PC-3 (cell line): ENCODE data around the gene ESYT1. TPM values are rescaled to one million over a fixed set of nuclear protein-coding genes. Genes with fewer than 3 reads are reported as not detected.

Source experiments
- ATAC-seq: fragments of 200-7000 bp; cut with Tn5 transposase; 2 replicates; pipeline ENCODE4 v1.9.1; 2020; ENCODE audit warnings: mild to moderate bottlenecking, moderate library complexity
- BruUV-seq: library from RNA; stranded (reverse); fragments of 400-500 nt; replicated peaks from 2 replicates; lab custom pipeline; 2021; lab: Mats Ljungman, UMichigan
- CTCF ChIA-PET: fragments of 300-600 bp; sonication (Branson Sonifier 250); formaldehyde crosslinking; loops from one replicate; lab custom pipeline; 2022; ENCODE audit warnings: antibody characterized with exemption; lab: Charles Lee
- POLR2A ChIA-PET: fragments of 300-600 bp; sonication (Branson Sonifier 250); formaldehyde crosslinking; loops from one replicate; lab custom pipeline; 2022; ENCODE audit warnings: antibody characterized with exemption; ENCODE audit not compliant: unreplicated experiment; lab: Charles Lee
- DNase-seq: peaks from one replicate; pipeline ENCODE4 v3.0.0-alpha.2; 2015
- H2AFZ ChIP-seq: fragments of 300-600 bp; sonication (generic); 2 replicates; pipeline ENCODE4 v1.6.0; 2016; ENCODE audit warnings: antibody characterized with exemption, low read length
- H3F3A ChIP-seq: fragments of 300-600 bp; sonication (generic); one replicate; pipeline ENCODE4 v1.6.0; 2017; ENCODE audit warnings: antibody characterized with exemption, low read length, control low read depth, mild to moderate bottlenecking; ENCODE audit not compliant: unreplicated experiment
- H3K27ac ChIP-seq: fragments of 300-600 bp; sonication (generic); 2 replicates; pipeline ENCODE4 v1.5.1; 2016; ENCODE audit warnings: mild to moderate bottlenecking, low read length
- H3K27me3 ChIP-seq: fragments of 300-600 bp; sonication (generic); 2 replicates; pipeline ENCODE4 v1.6.1; 2016; ENCODE audit warnings: low read length, mixed read lengths
- H3K36me3 ChIP-seq: fragments of 300-600 bp; sonication (generic); 2 replicates; pipeline ENCODE4 v1.6.1; 2016; ENCODE audit warnings: low read depth, mixed run types, low read length, mixed read lengths
- H3K4me1 ChIP-seq: fragments of 300-600 bp; sonication (generic); 2 replicates; pipeline ENCODE4 v1.5.1; 2016; ENCODE audit warnings: low read length; ENCODE audit not compliant: insufficient read depth
- H3K4me2 ChIP-seq: fragments of 300-600 bp; sonication (generic); 2 replicates; pipeline ENCODE4 v1.6.0; 2016; ENCODE audit warnings: low read length
- H3K4me3 ChIP-seq: fragments of 300-600 bp; sonication (generic); 2 replicates; pipeline ENCODE4 v1.5.1; 2016; ENCODE audit warnings: mild to moderate bottlenecking, low read length, mixed read lengths
- H3K79me2 ChIP-seq: fragments of 300-600 bp; sonication (generic); 2 replicates; pipeline ENCODE4 v1.6.1; 2017; ENCODE audit warnings: low read length, mixed read lengths
- H3K9ac ChIP-seq: fragments of 300-600 bp; sonication (generic); 2 replicates; pipeline ENCODE4 v1.6.0; 2016; ENCODE audit warnings: mild to moderate bottlenecking, low read length
- H3K9me2 ChIP-seq: fragments of 300-600 bp; sonication (generic); replicated peaks from 2 replicates; pipeline ENCODE4 v1.6.1; 2016; ENCODE audit warnings: mixed run types, low read length, mixed read lengths
- H3K9me3 ChIP-seq: fragments of 300-600 bp; sonication (generic); 2 replicates; pipeline ENCODE4 v1.6.1; 2016; ENCODE audit warnings: low read length, mixed read lengths
- H4K20me1 ChIP-seq: fragments of 300-600 bp; sonication (generic); 2 replicates; pipeline ENCODE4 v1.6.1; 2016; ENCODE audit warnings: low read length, mixed read lengths
- EZH2 ChIP-seq: fragments of 300-600 bp; sonication (generic); IDR thresholded peaks from one replicate; pipeline ENCODE4 v1.6.1; 2017; ENCODE audit warnings: antibody characterized with exemption, mild to moderate bottlenecking, low read length; ENCODE audit not compliant: unreplicated experiment
- EZH2phosphoT487 ChIP-seq: fragments of 300-600 bp; sonication (generic); IDR thresholded peaks from 2 replicates; pipeline ENCODE4 v1.6.1; 2018; ENCODE audit warnings: mild to moderate bottlenecking, antibody characterized with exemption, low read length, borderline replicate concordance
- intact Hi-C: fragments of 100-400 bp; cut with micrococcal nuclease; formaldehyde crosslinking; loops from 2 replicates; pipeline ENCODE4 v1.9.0; 2023
- total RNA-seq: library from RNA; depleted of rRNA; stranded (reverse); fragments of >200 nt; gene quantifications from 2 replicates; pipeline ENCODE4 v1.2.3, GENCODE V29; 2014
- TF ChIP-seq, protein P1 (sequence below): fragments of 300-600 bp; sonication (generic); conservative IDR thresholded peaks from 2 replicates; pipeline ENCODE4 v1.5.1; 2017; ENCODE audit warnings: antibody characterized with exemption, low read depth, mild to moderate bottlenecking, low read length

ESYT1 gene
- total RNA-seq, 1 experiment from 2014 or later, result 120 TPM

DNA sequence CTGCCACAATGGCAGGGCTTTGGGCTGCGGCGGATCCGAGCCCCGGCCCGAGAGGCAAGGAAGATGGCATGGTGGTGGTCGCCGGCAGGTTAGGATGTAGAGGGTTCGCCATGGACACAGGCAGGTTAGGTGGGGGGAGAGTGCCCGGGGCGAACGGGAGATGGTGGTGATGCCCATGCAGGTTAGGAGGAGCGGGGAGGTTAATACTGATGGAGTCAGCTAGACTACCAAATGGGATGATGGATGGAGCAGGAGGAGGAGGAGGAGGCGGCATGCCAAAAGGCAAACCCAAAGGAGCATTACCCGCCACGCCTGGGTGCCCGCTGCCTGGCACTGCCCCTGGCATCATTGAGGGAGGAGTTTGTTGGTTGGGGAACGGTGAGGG is 36.3 kb downstream of the ESYT1 start:
- peaks cover 26% of the 10 kb centered on the region for H4K20me1 ChIP-seq
- no peak for ATAC-seq
- TF ChIP-seq, protein P1, sequence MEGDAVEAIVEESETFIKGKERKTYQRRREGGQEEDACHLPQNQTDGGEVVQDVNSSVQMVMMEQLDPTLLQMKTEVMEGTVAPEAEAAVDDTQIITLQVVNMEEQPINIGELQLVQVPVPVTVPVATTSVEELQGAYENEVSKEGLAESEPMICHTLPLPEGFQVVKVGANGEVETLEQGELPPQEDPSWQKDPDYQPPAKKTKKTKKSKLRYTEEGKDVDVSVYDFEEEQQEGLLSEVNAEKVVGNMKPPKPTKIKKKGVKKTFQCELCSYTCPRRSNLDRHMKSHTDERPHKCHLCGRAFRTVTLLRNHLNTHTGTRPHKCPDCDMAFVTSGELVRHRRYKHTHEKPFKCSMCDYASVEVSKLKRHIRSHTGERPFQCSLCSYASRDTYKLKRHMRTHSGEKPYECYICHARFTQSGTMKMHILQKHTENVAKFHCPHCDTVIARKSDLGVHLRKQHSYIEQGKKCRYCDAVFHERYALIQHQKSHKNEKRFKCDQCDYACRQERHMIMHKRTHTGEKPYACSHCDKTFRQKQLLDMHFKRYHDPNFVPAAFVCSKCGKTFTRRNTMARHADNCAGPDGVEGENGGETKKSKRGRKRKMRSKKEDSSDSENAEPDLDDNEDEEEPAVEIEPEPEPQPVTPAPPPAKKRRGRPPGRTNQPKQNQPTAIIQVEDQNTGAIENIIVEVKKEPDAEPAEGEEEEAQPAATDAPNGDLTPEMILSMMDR, result no peak
- TF ChIP-seq EZH2phosphoT487, result no peak
- TF ChIP-seq EZH2, result no peak
- no peaks in the 10 kb centered on the region for H3K9me3 ChIP-seq
- H3K4me2 ChIP-seq, result no peak overlapping the region
- H3K36me3 ChIP-seq, result peaks cover 50% of the 10 kb centered on the region
- intact Hi-C loops, result no loop called here
- H3F3A ChIP-seq, result peaks cover 13% of the 10 kb centered on the region
- BruUV-seq, result no TSS peak
- CTCF ChIA-PET, result no interaction called here
- POLR2A ChIA-PET, result no interaction called here
- H3K79me2 ChIP-seq, result peaks cover 26% of the 10 kb centered on the region
- H3K9ac ChIP-seq, result no peak overlapping the region
- no peaks in the 10 kb centered on the region for H3K9me2 ChIP-seq
- H3K4me1 ChIP-seq, result peaks cover 17% of the 10 kb centered on the region
- no peaks in the 10 kb centered on the region for H3K27me3 ChIP-seq
- DNase-seq, result no peak
- H3K27ac ChIP-seq, result no peak overlapping the region
- no peak overlapping the region for H3K4me3 ChIP-seq
- H2AFZ ChIP-seq, result no peak overlapping the region

DNA sequence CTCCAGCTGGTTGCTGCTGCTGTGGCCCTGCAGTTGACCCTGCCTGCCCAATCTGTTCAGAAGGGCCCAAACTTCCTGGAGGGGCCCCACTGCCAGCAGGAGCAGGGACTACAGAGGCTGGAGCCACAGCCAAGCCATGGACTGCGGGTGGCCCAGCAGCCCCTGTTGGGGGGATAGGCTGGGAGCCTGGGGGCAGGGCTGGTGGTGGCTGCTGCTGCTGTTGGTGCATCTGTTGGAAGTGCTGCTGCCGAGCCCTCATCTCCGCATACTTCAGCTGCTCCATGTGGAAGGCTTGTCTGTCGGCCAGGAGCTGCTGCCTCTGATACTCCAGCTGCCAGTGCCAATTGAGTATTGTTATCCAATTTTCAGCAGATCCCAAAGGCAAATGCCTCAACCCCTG is 37.3 kb downstream of the ESYT1 start:
- no peak for DNase-seq
- Histone ChIP-seq H3K27me3 (no peaks in the 10 kb centered on the region), H3K36me3 (peaks cover 43% of the 10 kb centered on the region), H3K4me3 (no peak overlapping the region), H3K4me2 (no peak overlapping the region), H3K9me3 (no peaks in the 10 kb centered on the region), H2AFZ (no peak overlapping the region), H3K9me2 (no peaks in the 10 kb centered on the region), H3K79me2 (peaks cover 15% of the 10 kb centered on the region), H3K4me1 (peaks cover 7% of the 10 kb centered on the region), H3K9ac (no peak overlapping the region), H4K20me1 (peaks cover 16% of the 10 kb centered on the region), H3F3A (peaks cover 13% of the 10 kb centered on the region), H3K27ac (no peak overlapping the region)
- no peak for TF ChIP-seq EZH2phosphoT487
- no peak for TF ChIP-seq EZH2
- TF ChIP-seq, protein P1, result no peak
- ChIA-PET CTCF (no interaction called here), POLR2A (interaction anchor here (0.6 kb wide), 1 partner anchor 194 kb away, joined by 3 read pairs; no protein-coding TSS in a partner anchor)
- no TSS peak for BruUV-seq
- intact Hi-C loops, result no loop called here
- no peak for ATAC-seq

GRCh38 chr12:56169229-56169759 is 41.2 kb downstream of the ESYT1 start:
- intact Hi-C loops, result no loop called here

More at GRCh38 chr12:56169229-56169759, 41.2 kb downstream of the ESYT1 start:
- Histone ChIP-seq H2AFZ (no peak overlapping the region), H3K27ac (no peak overlapping the region), H3K27me3 (no peaks in the 10 kb centered on the region), H3K9me2 (no peaks in the 10 kb centered on the region), H4K20me1 (no peaks in the 10 kb centered on the region), H3K79me2 (no peaks in the 10 kb centered on the region), H3K4me1 (no peaks in the 10 kb centered on the region), H3K9me3 (no peaks in the 10 kb centered on the region), H3K4me2 (no peak overlapping the region), H3K9ac (no peak overlapping the region), H3F3A (peaks cover 4% of the 10 kb centered on the region), H3K4me3 (no peak overlapping the region), H3K36me3 (peaks cover 32% of the 10 kb centered on the region)
- TF ChIP-seq, protein P1, result no peak
- no peak for TF ChIP-seq EZH2phosphoT487
- TF ChIP-seq EZH2, result no peak
- BruUV-seq, result no TSS peak
- CTCF ChIA-PET, result no interaction called here
- DNase-seq (no peak), ATAC-seq (no peak)
- POLR2A ChIA-PET, result no interaction called here
